GM23338 (cell line): ENCODE results near the gene WDR5B. TPM values are rescaled to one million over a fixed set of nuclear protein-coding genes. Genes with fewer than 3 reads are reported as not detected.

Experiments
- ATAC-seq: fragments of 200-7000 bp; cut with Tn5 transposase; 3 replicates; pipeline ENCODE4 v1.9.1; 2020
- DNase-seq: peaks from one replicate; pipeline ENCODE4 v3.0.0-alpha.2; 2015; ENCODE audit warnings: low spot score
- H2AFZ ChIP-seq: fragments of 200-600 bp; sonication (generic); 2 replicates; pipeline ENCODE4 v1.8.0; 2016; ENCODE audit warnings: antibody characterized with exemption, mild to moderate bottlenecking, moderate library complexity
- H3F3A ChIP-seq: fragments of 200-600 bp; sonication (generic); replicated peaks from 2 replicates; pipeline ENCODE4 v1.8.0; 2017; ENCODE audit warnings: antibody characterized with exemption, mixed run types, low read depth
- H3K27ac ChIP-seq: fragments of 200-600 bp; sonication (generic); 2 replicates; pipeline ENCODE4 v1.6.1; 2016; ENCODE audit warnings: low read depth
- H3K27me3 ChIP-seq: fragments of 200-600 bp; sonication (generic); 2 replicates; pipeline ENCODE4 v1.8.0; 2016; ENCODE audit warnings: mild to moderate bottlenecking, mixed run types, moderate library complexity; ENCODE audit not compliant: insufficient read depth
- H3K36me3 ChIP-seq: fragments of 200-600 bp; sonication (generic); 2 replicates; pipeline ENCODE4 v1.8.0; 2016; ENCODE audit warnings: mild to moderate bottlenecking; ENCODE audit not compliant: insufficient read depth
- H3K4me1 ChIP-seq: fragments of 200-600 bp; sonication (generic); 2 replicates; pipeline ENCODE4 v1.8.0; 2016; ENCODE audit warnings: mild to moderate bottlenecking, moderate library complexity; ENCODE audit not compliant: insufficient read depth
- H3K4me2 ChIP-seq: fragments of 200-600 bp; sonication (generic); 2 replicates; pipeline ENCODE4 v1.7.1; 2017; ENCODE audit warnings: mixed run types
- H3K4me3 ChIP-seq: fragments of 200-600 bp; sonication (generic); 2 replicates; pipeline ENCODE4 v1.6.1; 2016; ENCODE audit warnings: mixed run types
- H3K79me2 ChIP-seq: fragments of 200-600 bp; sonication (generic); replicated peaks from 2 replicates; pipeline ENCODE4 v1.8.0; 2017; ENCODE audit warnings: mild to moderate bottlenecking; ENCODE audit not compliant: insufficient read depth
- H3K9me2 ChIP-seq: fragments of 200-600 bp; sonication (generic); 2 replicates; pipeline ENCODE4 v1.8.0; 2017; ENCODE audit not compliant: insufficient read depth
- H4K20me1 ChIP-seq: fragments of 200-600 bp; sonication (generic); replicated peaks from 2 replicates; pipeline ENCODE4 v1.8.0; 2017; ENCODE audit warnings: mild to moderate bottlenecking; ENCODE audit not compliant: insufficient read depth
- H3K27ac Mint-ChIP-seq: 2 replicates; pipeline ENCODE4 v1.8.0; 2020; ENCODE audit warnings: inconsistent platforms, mild to moderate bottlenecking, moderate library complexity, mixed read lengths
- H3K27me3 Mint-ChIP-seq: 3 replicates; pipeline ENCODE4 v1.8.0; 2022; ENCODE audit warnings: low read depth, mild to moderate bottlenecking, moderate library complexity, mixed read lengths, inconsistent platforms; ENCODE audit not compliant: insufficient read depth, poor library complexity
- H3K36me3 Mint-ChIP-seq: 3 replicates; pipeline ENCODE4 v1.8.0; 2021; ENCODE audit warnings: low read depth, mild to moderate bottlenecking, inconsistent platforms, moderate library complexity, mixed read lengths
- H3K4me1 Mint-ChIP-seq: 3 replicates; pipeline ENCODE4 v1.8.0; 2020; ENCODE audit warnings: mild to moderate bottlenecking, inconsistent platforms, mixed read lengths
- H3K4me3 Mint-ChIP-seq: 3 replicates; pipeline ENCODE4 v1.8.0; 2021; ENCODE audit warnings: moderate library complexity, mild to moderate bottlenecking, inconsistent platforms, mixed read lengths
- H3K9me3 Mint-ChIP-seq: 3 replicates; pipeline ENCODE4 v1.8.0; 2020; ENCODE audit warnings: moderate library complexity, mild to moderate bottlenecking, inconsistent platforms, mixed read lengths
- CREB1 ChIP-seq: fragments of 250-450 bp; sonication (Bioruptor Pico); IDR thresholded peaks from 2 replicates; pipeline ENCODE4 v1.5.0; 2020; ENCODE audit warnings: low read depth, mild to moderate bottlenecking, moderate library complexity
- EZH2 ChIP-seq: fragments of 200-600 bp; sonication (generic); IDR thresholded peaks from one replicate; pipeline ENCODE4 v1.8.0; 2017; ENCODE audit warnings: antibody characterized with exemption, mild to moderate bottlenecking, low read depth; ENCODE audit not compliant: unreplicated experiment
- JUNB ChIP-seq: IDR thresholded peaks from one replicate; pipeline ENCODE4 v1.6.1; 2016; ENCODE audit warnings: antibody characterized with exemption; ENCODE audit not compliant: unreplicated experiment
- NANOG ChIP-seq: IDR thresholded peaks from 2 replicates; pipeline ENCODE4 v1.6.1; 2016; ENCODE audit warnings: antibody characterized with exemption, borderline replicate concordance
- POLR2AphosphoS5 ChIP-seq: IDR thresholded peaks from 2 replicates; pipeline ENCODE4 v1.6.1; 2016; ENCODE audit warnings: antibody characterized with exemption, low read depth
- STAT1 ChIP-seq: IDR thresholded peaks from one replicate; pipeline ENCODE4 v1.6.1; 2016; ENCODE audit warnings: antibody characterized with exemption; ENCODE audit not compliant: unreplicated experiment
- ZNF114 ChIP-seq: fragments of 250-450 bp; sonication (Bioruptor Pico); IDR thresholded peaks from 2 replicates; pipeline ENCODE4 v1.5.0; 2020; ENCODE audit warnings: mild to moderate bottlenecking, moderate library complexity
- ZNF331 ChIP-seq: fragments of 250-450 bp; sonication (Bioruptor Pico); IDR thresholded peaks from 2 replicates; pipeline ENCODE4 v1.5.0; 2020; ENCODE audit warnings: low read depth, mild to moderate bottlenecking, moderate library complexity
- polyA plus RNA-seq: library from polyadenylated mRNA; unstranded; fragments of >200 nt; fragmentation: Nextera tagmentation; extraction: Ambion mirVana; gene quantifications from 2 replicates; pipeline ENCODE4 v1.2.1, GENCODE V29; 2016
- total RNA-seq: library from RNA; depleted of rRNA; stranded (reverse); fragments of >200 nt; shearing (Covaris generic); gene quantifications from 2 replicates; pipeline ENCODE4 v1.2.3, GENCODE V29; 2014
- TF ChIP-seq, protein P1 (sequence below), 2 experiments: fragments of 200-600 bp in 1 of 2; sonication (generic) in 1 of 2; conservative IDR thresholded peaks; 2 replicates each; pipeline versions ENCODE4 v1.5.1 to v1.6.1; 2016 to 2017; ENCODE audit warnings: antibody characterized with exemption in 2 of 2, low read depth in 2 of 2, mild to moderate bottlenecking in 2 of 2, moderate library complexity in 1 of 2
- TF ChIP-seq, protein P2 (sequence below): IDR thresholded peaks from 2 replicates; pipeline ENCODE4 v1.6.1; 2016; ENCODE audit warnings: antibody characterized with exemption
- TF ChIP-seq, protein P3 (sequence below): fragments of 250-450 bp; sonication (Bioruptor Pico); IDR thresholded peaks from 2 replicates; pipeline ENCODE4 v1.5.0; 2020; ENCODE audit warnings: mild to moderate bottlenecking, moderate library complexity

WDR5B gene
- total and polyA plus RNA-seq, 2 experiments from 2014 or later: 0.81 to 2.7 TPM

DNA sequence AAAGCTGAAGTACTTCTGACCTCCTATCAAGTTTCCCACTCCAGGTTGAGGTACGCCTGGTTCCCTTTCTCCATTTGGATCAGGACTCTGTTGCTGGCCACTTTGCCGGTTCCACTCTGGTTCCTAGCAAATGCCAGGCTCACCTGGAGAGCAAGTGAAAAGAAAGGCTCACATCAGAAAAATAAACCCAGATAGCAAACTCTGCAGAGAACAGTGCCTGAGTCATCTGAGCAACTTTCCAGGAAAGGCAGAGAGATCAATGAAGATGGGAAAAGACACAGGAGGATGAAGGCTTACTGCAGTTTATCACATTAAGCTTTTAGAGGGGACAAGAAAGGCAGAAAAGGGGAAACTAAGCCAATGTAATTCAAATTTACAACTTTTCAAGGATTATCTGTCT lies 41.8 kb upstream of the WDR5B start (continued):
- TF ChIP-seq EZH2 (no peak), ZNF114 (no peak)

DNA sequence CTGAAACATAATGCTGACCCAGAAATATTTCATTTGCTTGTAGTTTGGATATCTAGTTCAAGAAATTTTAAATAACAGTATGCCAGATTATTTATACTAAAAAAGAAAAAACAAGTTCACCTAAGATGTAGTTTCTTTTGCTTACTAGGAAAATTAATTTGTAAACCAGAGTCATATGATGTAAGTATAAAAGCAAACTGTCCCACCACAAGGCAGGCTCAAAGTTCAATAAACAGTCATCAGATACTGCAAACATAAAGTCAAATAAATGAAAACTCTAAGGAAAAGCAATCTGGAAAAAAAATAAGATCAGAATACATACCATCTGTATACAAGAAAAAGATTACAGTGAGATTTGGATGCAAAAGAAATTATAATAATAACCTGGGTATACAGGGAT lies 40.2 kb upstream of the WDR5B start:
- Histone ChIP-seq H3K27ac (no peak overlapping the region), H3K4me1 (no peaks in the 10 kb centered on the region), H3K36me3 (peaks cover 33% of the 10 kb centered on the region), H3K79me2 (no peaks in the 10 kb centered on the region), H4K20me1 (no peaks in the 10 kb centered on the region; the same call in 1 of the 2 replicates), H3K27me3 (no peaks in the 10 kb centered on the region), H3K4me2 (no peak overlapping the region), H3K9me2 (no peaks in the 10 kb centered on the region), H3K4me3 (no peak overlapping the region), H3F3A (peaks cover 4% of the 10 kb centered on the region; the same call in 1 of the 2 replicates), H2AFZ (no peak overlapping the region)
- Mint-ChIP-seq H3K9me3 (no peaks in the 10 kb centered on the region), H3K27me3 (no peaks in the 10 kb centered on the region), H3K4me3 (no peak overlapping the region), H3K36me3 (peaks cover 49% of the 10 kb centered on the region), H3K4me1 (no peaks in the 10 kb centered on the region), H3K27ac (no peak overlapping the region)
- TF ChIP-seq, protein P1, sequence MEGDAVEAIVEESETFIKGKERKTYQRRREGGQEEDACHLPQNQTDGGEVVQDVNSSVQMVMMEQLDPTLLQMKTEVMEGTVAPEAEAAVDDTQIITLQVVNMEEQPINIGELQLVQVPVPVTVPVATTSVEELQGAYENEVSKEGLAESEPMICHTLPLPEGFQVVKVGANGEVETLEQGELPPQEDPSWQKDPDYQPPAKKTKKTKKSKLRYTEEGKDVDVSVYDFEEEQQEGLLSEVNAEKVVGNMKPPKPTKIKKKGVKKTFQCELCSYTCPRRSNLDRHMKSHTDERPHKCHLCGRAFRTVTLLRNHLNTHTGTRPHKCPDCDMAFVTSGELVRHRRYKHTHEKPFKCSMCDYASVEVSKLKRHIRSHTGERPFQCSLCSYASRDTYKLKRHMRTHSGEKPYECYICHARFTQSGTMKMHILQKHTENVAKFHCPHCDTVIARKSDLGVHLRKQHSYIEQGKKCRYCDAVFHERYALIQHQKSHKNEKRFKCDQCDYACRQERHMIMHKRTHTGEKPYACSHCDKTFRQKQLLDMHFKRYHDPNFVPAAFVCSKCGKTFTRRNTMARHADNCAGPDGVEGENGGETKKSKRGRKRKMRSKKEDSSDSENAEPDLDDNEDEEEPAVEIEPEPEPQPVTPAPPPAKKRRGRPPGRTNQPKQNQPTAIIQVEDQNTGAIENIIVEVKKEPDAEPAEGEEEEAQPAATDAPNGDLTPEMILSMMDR (conservative IDR thresholded peaks at IDR 0.05; ENCODE audit: low read depth in 2 of 2): no peak
- TF ChIP-seq NANOG: no peak
- no peak for TF ChIP-seq JUNB
- ATAC-seq (no peak), DNase-seq (no peak)

DNA sequence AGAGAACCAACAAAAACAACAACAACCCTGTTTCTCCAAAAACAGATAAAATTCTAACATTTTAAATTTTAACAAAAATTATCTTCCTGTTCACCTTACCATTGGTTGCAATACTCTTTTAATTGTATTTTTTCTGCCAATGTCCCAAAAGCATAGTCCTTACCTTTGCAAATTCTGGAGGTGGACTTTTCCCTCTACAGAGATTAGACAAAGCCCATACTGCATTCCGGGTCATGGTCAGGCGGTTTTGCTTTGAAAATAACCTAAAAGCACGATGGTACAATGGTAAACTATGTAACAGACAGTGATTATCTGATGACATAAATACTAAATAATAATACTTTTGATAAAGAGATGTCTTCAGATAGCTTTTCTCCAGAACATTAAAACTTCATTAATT lies 35.5 kb upstream of the WDR5B start:
- ATAC-seq (no peak), DNase-seq (no peak)
- Mint-ChIP-seq H3K4me1 (no peaks in the 10 kb centered on the region; the same call in 2 of the 3 replicates), H3K27ac (no peak overlapping the region), H3K36me3 (peaks cover 71% of the 10 kb centered on the region), H3K9me3 (peaks cover 8% of the 10 kb centered on the region; the same call in 2 of the 3 replicates), H3K4me3 (no peak overlapping the region), H3K27me3 (no peaks in the 10 kb centered on the region)
- no peak overlapping the region for H3K4me3 ChIP-seq
- H3K4me1 ChIP-seq: no peaks in the 10 kb centered on the region
- H3K4me2 ChIP-seq: no peak overlapping the region
- no peak overlapping the region for H2AFZ ChIP-seq
- peaks cover 40% of the 10 kb centered on the region for H3K36me3 ChIP-seq
- peaks cover 3% of the 10 kb centered on the region; the same call in 1 of the 2 replicates for H4K20me1 ChIP-seq
- no peaks in the 10 kb centered on the region for H3K9me2 ChIP-seq
- H3K27ac ChIP-seq: no peak overlapping the region
- H3K27me3 ChIP-seq: no peaks in the 10 kb centered on the region
- no peaks in the 10 kb centered on the region for H3F3A ChIP-seq
- peaks cover 29% of the 10 kb centered on the region for H3K79me2 ChIP-seq
- no peak for TF ChIP-seq STAT1
- no peak for TF ChIP-seq NANOG
- no peak for TF ChIP-seq CREB1 (CRISPR knock-in tag)
- TF ChIP-seq, protein P2, sequence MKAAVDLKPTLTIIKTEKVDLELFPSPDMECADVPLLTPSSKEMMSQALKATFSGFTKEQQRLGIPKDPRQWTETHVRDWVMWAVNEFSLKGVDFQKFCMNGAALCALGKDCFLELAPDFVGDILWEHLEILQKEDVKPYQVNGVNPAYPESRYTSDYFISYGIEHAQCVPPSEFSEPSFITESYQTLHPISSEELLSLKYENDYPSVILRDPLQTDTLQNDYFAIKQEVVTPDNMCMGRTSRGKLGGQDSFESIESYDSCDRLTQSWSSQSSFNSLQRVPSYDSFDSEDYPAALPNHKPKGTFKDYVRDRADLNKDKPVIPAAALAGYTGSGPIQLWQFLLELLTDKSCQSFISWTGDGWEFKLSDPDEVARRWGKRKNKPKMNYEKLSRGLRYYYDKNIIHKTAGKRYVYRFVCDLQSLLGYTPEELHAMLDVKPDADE: no peak
- no peak for TF ChIP-seq ZNF331 (CRISPR knock-in tag)
- TF ChIP-seq, protein P3, sequence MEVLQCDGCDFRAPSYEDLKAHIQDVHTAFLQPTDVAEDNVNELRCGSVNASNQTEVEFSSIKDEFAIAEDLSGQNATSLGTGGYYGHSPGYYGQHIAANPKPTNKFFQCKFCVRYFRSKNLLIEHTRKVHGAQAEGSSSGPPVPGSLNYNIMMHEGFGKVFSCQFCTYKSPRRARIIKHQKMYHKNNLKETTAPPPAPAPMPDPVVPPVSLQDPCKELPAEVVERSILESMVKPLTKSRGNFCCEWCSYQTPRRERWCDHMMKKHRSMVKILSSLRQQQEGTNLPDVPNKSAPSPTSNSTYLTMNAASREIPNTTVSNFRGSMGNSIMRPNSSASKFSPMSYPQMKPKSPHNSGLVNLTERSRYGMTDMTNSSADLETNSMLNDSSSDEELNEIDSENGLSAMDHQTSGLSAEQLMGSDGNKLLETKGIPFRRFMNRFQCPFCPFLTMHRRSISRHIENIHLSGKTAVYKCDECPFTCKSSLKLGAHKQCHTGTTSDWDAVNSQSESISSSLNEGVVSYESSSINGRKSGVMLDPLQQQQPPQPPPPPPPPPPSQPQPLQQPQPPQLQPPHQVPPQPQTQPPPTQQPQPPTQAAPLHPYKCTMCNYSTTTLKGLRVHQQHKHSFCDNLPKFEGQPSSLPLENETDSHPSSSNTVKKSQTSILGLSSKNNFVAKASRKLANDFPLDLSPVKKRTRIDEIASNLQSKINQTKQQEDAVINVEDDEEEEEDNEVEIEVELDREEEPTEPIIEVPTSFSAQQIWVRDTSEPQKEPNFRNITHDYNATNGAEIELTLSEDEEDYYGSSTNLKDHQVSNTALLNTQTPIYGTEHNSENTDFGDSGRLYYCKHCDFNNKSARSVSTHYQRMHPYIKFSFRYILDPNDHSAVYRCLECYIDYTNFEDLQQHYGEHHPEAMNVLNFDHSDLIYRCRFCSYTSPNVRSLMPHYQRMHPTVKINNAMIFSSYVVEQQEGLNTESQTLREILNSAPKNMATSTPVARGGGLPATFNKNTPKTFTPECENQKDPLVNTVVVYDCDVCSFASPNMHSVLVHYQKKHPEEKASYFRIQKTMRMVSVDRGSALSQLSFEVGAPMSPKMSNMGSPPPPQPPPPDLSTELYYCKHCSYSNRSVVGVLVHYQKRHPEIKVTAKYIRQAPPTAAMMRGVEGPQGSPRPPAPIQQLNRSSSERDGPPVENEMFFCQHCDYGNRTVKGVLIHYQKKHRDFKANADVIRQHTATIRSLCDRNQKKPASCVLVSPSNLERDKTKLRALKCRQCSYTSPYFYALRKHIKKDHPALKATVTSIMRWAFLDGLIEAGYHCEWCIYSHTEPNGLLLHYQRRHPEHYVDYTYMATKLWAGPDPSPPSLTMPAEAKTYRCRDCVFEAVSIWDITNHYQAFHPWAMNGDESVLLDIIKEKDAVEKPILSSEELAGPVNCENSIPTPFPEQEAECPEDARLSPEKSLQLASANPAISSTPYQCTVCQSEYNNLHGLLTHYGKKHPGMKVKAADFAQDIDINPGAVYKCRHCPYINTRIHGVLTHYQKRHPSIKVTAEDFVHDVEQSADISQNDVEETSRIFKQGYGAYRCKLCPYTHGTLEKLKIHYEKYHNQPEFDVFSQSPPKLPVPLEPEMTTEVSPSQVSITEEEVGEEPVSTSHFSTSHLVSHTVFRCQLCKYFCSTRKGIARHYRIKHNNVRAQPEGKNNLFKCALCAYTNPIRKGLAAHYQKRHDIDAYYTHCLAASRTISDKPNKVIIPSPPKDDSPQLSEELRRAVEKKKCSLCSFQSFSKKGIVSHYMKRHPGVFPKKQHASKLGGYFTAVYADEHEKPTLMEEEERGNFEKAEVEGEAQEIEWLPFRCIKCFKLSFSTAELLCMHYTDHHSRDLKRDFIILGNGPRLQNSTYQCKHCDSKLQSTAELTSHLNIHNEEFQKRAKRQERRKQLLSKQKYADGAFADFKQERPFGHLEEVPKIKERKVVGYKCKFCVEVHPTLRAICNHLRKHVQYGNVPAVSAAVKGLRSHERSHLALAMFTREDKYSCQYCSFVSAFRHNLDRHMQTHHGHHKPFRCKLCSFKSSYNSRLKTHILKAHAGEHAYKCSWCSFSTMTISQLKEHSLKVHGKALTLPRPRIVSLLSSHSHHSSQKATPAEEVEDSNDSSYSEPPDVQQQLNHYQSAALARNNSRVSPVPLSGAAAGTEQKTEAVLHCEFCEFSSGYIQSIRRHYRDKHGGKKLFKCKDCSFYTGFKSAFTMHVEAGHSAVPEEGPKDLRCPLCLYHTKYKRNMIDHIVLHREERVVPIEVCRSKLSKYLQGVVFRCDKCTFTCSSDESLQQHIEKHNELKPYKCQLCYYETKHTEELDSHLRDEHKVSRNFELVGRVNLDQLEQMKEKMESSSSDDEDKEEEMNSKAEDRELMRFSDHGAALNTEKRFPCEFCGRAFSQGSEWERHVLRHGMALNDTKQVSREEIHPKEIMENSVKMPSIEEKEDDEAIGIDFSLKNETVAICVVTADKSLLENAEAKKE: no peak
- TF ChIP-seq JUNB: no peak
- TF ChIP-seq POLR2AphosphoS5: no peak
